Measurements from ENCODE around the gene VPS13A. TPM values are rescaled to one million over a fixed set of nuclear protein-coding genes. Genes with fewer than 3 reads are reported as not detected.

Gene VPS13A
- total RNA-seq, 1 experiment from 2014 or later, result 52.8 TPM

GRCh38 chr9:77156646-77157371 is 20.5 kb upstream of the VPS13A start:
- Histone ChIP-seq H3K4me3 (replicated peaks in 1 of 2; ENCODE audit: low read depth in 1 of 2, low read length in 2 of 2) (no peak overlapping the region), H3K9me3 (ENCODE audit: control insufficient read depth in 1 of 2, insufficient read depth in 1 of 2, low read depth in 1 of 2, low read length in 2 of 2) (no peaks in the 10 kb centered on the region), H3K9me2 (ENCODE audit: insufficient read depth) (no peaks in the 10 kb centered on the region), H4K20me1 (ENCODE audit: insufficient read depth) (no peaks in the 10 kb centered on the region), H3K36me3 (ENCODE audit: control insufficient read depth in 1 of 2, insufficient read depth in 2 of 2, low read length in 2 of 2) (no peaks in the 10 kb centered on the region), H3K4me2 (ENCODE audit: low read length) (no peak overlapping the region), H2AFZ (ENCODE audit: low read depth, low read length, poor library complexity, severe bottlenecking) (no peak overlapping the region), H3K4me1 (ENCODE audit: control insufficient read depth in 1 of 2, insufficient read depth in 2 of 2, low read length in 2 of 2) (no peaks in the 10 kb centered on the region), H3K9ac (ENCODE audit: low read length) (no peak overlapping the region), H3K27me3 (ENCODE audit: insufficient read depth, low read length) (no peaks in the 10 kb centered on the region), H3K79me2 (ENCODE audit: insufficient read depth, low read length) (no peaks in the 10 kb centered on the region), H3K27ac (ENCODE audit: low read depth, low read length) (no peak overlapping the region)
- ChIA-PET POLR2A (no interaction called here), RAD21 (ENCODE audit: low non-redundant PET in 1 of 2, low total read pairs in 2 of 2, uncharacterized antibody in 2 of 2, unreplicated experiment in 2 of 2) (no interaction called here), CTCF (interaction anchor here (2.9 kb wide), 1 partner anchor 10 kb away, joined by 21 read pairs; no protein-coding TSS in a partner anchor)
- TF ChIP-seq MAX (IDR thresholded peaks at IDR 0.05) (no peak), EGR1 (IDR thresholded peaks at IDR 0.05; ENCODE audit: low read depth) (no peak), ZFX (IDR thresholded peaks at IDR 0.05) (no peak), POLR2A (IDR thresholded peaks at IDR 0.05; ENCODE audit: borderline replicate concordance, extremely low read depth, insufficient read depth, insufficient read length) (no peak), CTCF (IDR thresholded peaks at IDR 0.05 in 2 of 3, conservative IDR thresholded peaks at IDR 0.05 in 1 of 3; ENCODE audit: borderline replicate concordance in 1 of 3, insufficient read depth in 1 of 3, low read depth in 2 of 3, low read length in 2 of 3) (no peak), POLR2AphosphoS5 (IDR thresholded peaks at IDR 0.05; ENCODE audit: low read depth, low read length) (no peak), SIN3A (IDR thresholded peaks at IDR 0.05; ENCODE audit: low read depth) (no peak), ZBTB33 (IDR thresholded peaks at IDR 0.05; ENCODE audit: extremely low read depth, insufficient replicate concordance, low read length) (no peak), CBX3 (IDR thresholded peaks at IDR 0.05; ENCODE audit: low read depth) (no peak), JUND (IDR thresholded peaks at IDR 0.05) (no peak), RAD21 (IDR thresholded peaks at IDR 0.05; ENCODE audit: low read depth) (no peak), YY1 (IDR thresholded peaks at IDR 0.05; ENCODE audit: extremely low read depth, insufficient replicate concordance, low read depth, low read length) (no peak), CEBPB (IDR thresholded peaks at IDR 0.05; ENCODE audit: low read depth) (no peak), REST (IDR thresholded peaks at IDR 0.05; ENCODE audit: low read depth) (no peak), SP1 (IDR thresholded peaks at IDR 0.05; ENCODE audit: low read depth) (no peak), FOSL1 (IDR thresholded peaks at IDR 0.05; ENCODE audit: low read depth) (no peak), SRF (IDR thresholded peaks at IDR 0.05; ENCODE audit: low read depth) (no peak), ELF1 (IDR thresholded peaks at IDR 0.05; ENCODE audit: borderline replicate concordance, low read depth) (no peak), EZH2 (IDR thresholded peaks at IDR 0.05) (no peak)
- intact Hi-C loops (cut with micrococcal nuclease), result no loop called here
- ATAC-seq (no peak), DNase-seq (ENCODE audit: low read depth, low spot score) (no peak)
- BruUV-seq (replicated peaks), result no TSS peak

Measured in HCT116 (cell line).